Measurements from ENCODE around the gene CCDC57.
"Not testable (repeated sequence)": the region's sequence is repeated elsewhere in the genome, so short reads cannot be mapped to it uniquely, and the experiment has no call there.

The CCDC57 gene

GRCh38 chr17:82179946-82180475 is 32.6 kb downstream of the CCDC57 start:
- Histone ChIP-seq H3K79me2 (ENCODE audit: control insufficient read depth, insufficient read depth, low read length, unreplicated experiment) (no peaks in the 10 kb centered on the region), H3K4me1 (ENCODE audit: control insufficient read depth, insufficient read depth, low read length, unreplicated experiment) (no peaks in the 10 kb centered on the region), H3K27ac (ENCODE audit: low read depth, low read length) (no peak overlapping the region), H3K4me3 (ENCODE audit: low read depth, low read length) (no peak overlapping the region), H2AFZ (ENCODE audit: low read length, unreplicated experiment) (no peak overlapping the region), H3K36me3 (ENCODE audit: insufficient read depth, low read length) (peaks cover 9% of the 10 kb centered on the region; the same call in 1 of the 2 replicates), H3K27me3 (ENCODE audit: insufficient read depth, low read length) (no peaks in the 10 kb centered on the region)

DNA sequence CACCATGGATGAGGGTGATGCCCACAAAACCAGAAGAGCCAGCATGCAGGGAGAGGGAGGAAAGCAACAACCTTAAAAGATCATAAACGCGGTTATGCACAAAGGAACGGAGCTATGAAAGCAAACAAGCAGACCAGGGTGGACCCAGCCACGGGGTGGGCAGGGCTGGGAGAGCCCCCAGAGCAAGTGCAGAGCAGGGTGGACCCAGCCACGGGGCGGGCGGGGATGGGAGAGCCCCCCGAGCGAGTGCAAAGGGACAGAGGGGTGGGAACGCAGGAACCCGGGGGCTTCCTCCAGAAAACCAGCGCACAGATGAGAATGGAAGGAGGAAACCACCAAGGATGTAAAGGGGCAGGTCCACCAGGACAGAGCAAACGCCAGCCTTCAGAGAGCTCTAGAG is 33.2 kb downstream of the CCDC57 start:
- Histone ChIP-seq H2AFZ (ENCODE audit: low read length, unreplicated experiment) (no peak overlapping the region), H3K27me3 (ENCODE audit: insufficient read depth, low read length) (no peaks in the 10 kb centered on the region), H3K79me2 (ENCODE audit: control insufficient read depth, insufficient read depth, low read length, unreplicated experiment) (no peaks in the 10 kb centered on the region)

GRCh38 chr17:82178499-82179261 is 34.0 kb downstream of the CCDC57 start:
- H3K27ac ChIP-seq (ENCODE audit: low read depth, low read length), result no peak overlapping the region
- H3K4me3 ChIP-seq (ENCODE audit: low read depth, low read length), result no peak overlapping the region
- H3K27me3 ChIP-seq (ENCODE audit: insufficient read depth, low read length), result no peaks in the 10 kb centered on the region
- peaks cover 6% of the 10 kb centered on the region; the same call in 1 of the 2 replicates for H3K36me3 ChIP-seq (ENCODE audit: insufficient read depth, low read length)
- H2AFZ ChIP-seq (ENCODE audit: low read length, unreplicated experiment), result no peak overlapping the region
- H3K79me2 ChIP-seq (ENCODE audit: control insufficient read depth, insufficient read depth, low read length, unreplicated experiment), result no peaks in the 10 kb centered on the region
- H3K4me1 ChIP-seq (ENCODE audit: control insufficient read depth, insufficient read depth, low read length, unreplicated experiment), result no peaks in the 10 kb centered on the region

More for the DNA sequence above, 33.2 kb downstream of the CCDC57 start:
- no peak overlapping the region for H3K27ac ChIP-seq (ENCODE audit: low read depth, low read length)
- H3K4me1 ChIP-seq (ENCODE audit: control insufficient read depth, insufficient read depth, low read length, unreplicated experiment), result no peaks in the 10 kb centered on the region
- no peak overlapping the region for H3K4me3 ChIP-seq (ENCODE audit: low read depth, low read length)
- peaks cover 6% of the 10 kb centered on the region; the same call in 1 of the 2 replicates for H3K36me3 ChIP-seq (ENCODE audit: insufficient read depth, low read length)

GRCh38 chr17:82177761-82178498 is 34.7 kb downstream of the CCDC57 start:
- H3K27me3 ChIP-seq (ENCODE audit: insufficient read depth, low read length), result no peaks in the 10 kb centered on the region
- no peaks in the 10 kb centered on the region for H3K79me2 ChIP-seq (ENCODE audit: control insufficient read depth, insufficient read depth, low read length, unreplicated experiment)
- no peak overlapping the region for H2AFZ ChIP-seq (ENCODE audit: low read length, unreplicated experiment)
- no peaks in the 10 kb centered on the region for H3K36me3 ChIP-seq (ENCODE audit: insufficient read depth, low read length)
- no peak overlapping the region for H3K27ac ChIP-seq (ENCODE audit: low read depth, low read length)
- H3K4me1 ChIP-seq (ENCODE audit: control insufficient read depth, insufficient read depth, low read length, unreplicated experiment), result no peaks in the 10 kb centered on the region
- H3K4me3 ChIP-seq (ENCODE audit: low read depth, low read length), result no peak overlapping the region

DNA sequence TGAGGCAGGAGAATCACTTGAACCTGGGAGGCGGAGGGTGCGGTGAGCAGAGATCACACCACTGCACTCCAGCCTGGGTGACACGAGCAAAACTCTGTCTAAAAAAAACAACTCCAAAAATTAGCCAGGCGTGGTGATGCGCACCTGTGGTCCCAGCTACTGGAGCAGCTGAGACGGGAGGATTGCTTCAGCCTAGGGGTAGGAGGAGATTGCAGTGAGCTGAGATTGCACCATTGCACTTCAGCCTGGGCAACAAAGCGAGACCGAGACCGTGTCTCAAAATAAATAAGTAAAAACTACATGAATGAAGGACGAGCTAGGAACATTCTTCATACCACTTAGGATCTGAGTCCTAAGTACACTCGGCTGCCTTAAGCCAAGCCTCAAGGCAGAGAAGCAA is 35.4 kb downstream of the CCDC57 start:
- Histone ChIP-seq H3K4me1 (ENCODE audit: control insufficient read depth, insufficient read depth, low read length, unreplicated experiment) (no peaks in the 10 kb centered on the region), H3K4me3 (ENCODE audit: low read depth, low read length) (no peak overlapping the region), H2AFZ (ENCODE audit: low read length, unreplicated experiment) (no peak overlapping the region), H3K27me3 (ENCODE audit: insufficient read depth, low read length) (no peaks in the 10 kb centered on the region), H3K79me2 (ENCODE audit: control insufficient read depth, insufficient read depth, low read length, unreplicated experiment) (no peaks in the 10 kb centered on the region), H3K36me3 (ENCODE audit: insufficient read depth, low read length) (0 out of 2 replicates have a peak, but pooled peaks cover 4% of the 10 kb centered on the region), H3K27ac (ENCODE audit: low read depth, low read length) (no peak overlapping the region)

GRCh38 chr17:82175951-82176350 is 36.7 kb downstream of the CCDC57 start:
- Histone ChIP-seq H3K4me1 (ENCODE audit: control insufficient read depth, insufficient read depth, low read length, unreplicated experiment) (no peaks in the 10 kb centered on the region), H3K4me3 (ENCODE audit: low read depth, low read length) (no peak overlapping the region), H3K79me2 (ENCODE audit: control insufficient read depth, insufficient read depth, low read length, unreplicated experiment) (no peaks in the 10 kb centered on the region), H3K36me3 (ENCODE audit: insufficient read depth, low read length) (0 out of 2 replicates have a peak, but pooled peaks cover 4% of the 10 kb centered on the region), H3K27ac (ENCODE audit: low read depth, low read length) (no peak overlapping the region), H2AFZ (ENCODE audit: low read length, unreplicated experiment) (no peak overlapping the region), H3K27me3 (ENCODE audit: insufficient read depth, low read length) (no peaks in the 10 kb centered on the region)

DNA sequence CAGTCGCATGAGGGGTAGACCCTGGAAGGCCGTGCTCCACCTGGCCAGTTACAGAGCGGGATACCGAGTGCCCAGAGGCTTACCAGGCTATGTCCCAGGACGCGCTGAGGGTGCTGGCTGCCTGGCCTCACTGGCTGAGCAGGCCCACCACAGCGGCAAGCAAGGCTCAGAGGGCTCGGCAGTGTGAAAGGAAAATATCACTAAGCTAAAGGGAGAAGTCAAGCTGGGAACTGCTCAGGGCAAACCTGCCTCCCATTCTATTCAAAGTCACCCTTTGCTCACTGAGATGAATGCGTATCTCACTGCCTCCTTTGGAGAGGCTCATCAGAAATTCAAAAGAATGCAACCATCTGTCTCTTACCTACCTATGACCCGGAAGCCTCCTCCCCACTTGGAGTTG is 37.4 kb downstream of the CCDC57 start:
- H3K4me1 ChIP-seq (ENCODE audit: control insufficient read depth, insufficient read depth, low read length, unreplicated experiment), result no peaks in the 10 kb centered on the region
- no peak overlapping the region for H3K4me3 ChIP-seq (ENCODE audit: low read depth, low read length)
- H3K27ac ChIP-seq (ENCODE audit: low read depth, low read length), result no peak overlapping the region
- no peak overlapping the region for H2AFZ ChIP-seq (ENCODE audit: low read length, unreplicated experiment)
- H3K79me2 ChIP-seq (ENCODE audit: control insufficient read depth, insufficient read depth, low read length, unreplicated experiment), result no peaks in the 10 kb centered on the region
- H3K27me3 ChIP-seq (ENCODE audit: insufficient read depth, low read length), result no peaks in the 10 kb centered on the region
- H3K36me3 ChIP-seq (ENCODE audit: insufficient read depth, low read length), result 0 out of 2 replicates have a peak, but pooled peaks cover 4% of the 10 kb centered on the region

DNA sequence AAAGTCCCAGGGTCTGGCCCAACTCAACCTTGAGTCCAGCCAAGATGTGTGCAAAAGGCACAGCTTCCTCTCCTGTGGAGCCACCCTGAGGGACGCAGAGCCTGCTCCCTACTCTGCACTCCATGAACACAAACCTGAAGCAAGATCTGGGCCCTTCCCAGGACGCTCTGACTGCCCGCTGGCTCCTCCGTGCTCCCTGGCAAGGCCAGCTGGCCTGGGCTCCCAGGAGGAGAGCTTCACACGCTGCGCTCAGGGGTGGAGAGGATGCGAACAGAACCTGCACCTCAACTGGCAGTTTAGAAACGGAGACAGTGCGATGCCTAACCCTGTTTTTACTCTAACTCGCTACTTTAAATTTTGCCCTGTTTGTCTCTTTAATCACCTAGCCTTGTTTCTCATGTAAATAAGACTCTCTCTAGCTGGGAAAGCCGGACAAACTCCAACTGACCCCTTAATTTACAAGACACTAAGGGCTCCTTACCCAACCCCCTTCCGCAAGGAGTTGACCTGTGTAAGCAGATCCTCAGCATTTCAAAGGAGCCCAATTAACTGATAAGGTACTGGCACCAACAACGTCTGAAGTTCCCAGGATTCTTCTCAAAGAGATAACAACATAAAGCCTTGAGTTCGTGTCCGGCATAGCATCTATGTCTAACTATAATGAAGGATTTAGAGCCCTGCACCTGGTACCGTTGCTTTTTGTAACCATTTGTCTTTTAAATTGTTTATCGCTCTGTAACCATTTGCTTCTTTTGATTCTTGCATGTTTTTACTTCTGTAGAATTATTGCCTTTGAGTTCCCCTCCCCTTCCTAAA is 38.4 kb downstream of the CCDC57 start:
- not testable (repeated sequence) for H3K4me1 ChIP-seq (ENCODE audit: control insufficient read depth, insufficient read depth, low read length, unreplicated experiment); H3K36me3 ChIP-seq (ENCODE audit: insufficient read depth, low read length); H3K27me3 ChIP-seq (ENCODE audit: insufficient read depth, low read length); H3K79me2 ChIP-seq (ENCODE audit: control insufficient read depth, insufficient read depth, low read length, unreplicated experiment); H3K27ac ChIP-seq (ENCODE audit: low read depth, low read length); H2AFZ ChIP-seq (ENCODE audit: low read length, unreplicated experiment); H3K4me3 ChIP-seq (ENCODE audit: low read depth, low read length)

DNA sequence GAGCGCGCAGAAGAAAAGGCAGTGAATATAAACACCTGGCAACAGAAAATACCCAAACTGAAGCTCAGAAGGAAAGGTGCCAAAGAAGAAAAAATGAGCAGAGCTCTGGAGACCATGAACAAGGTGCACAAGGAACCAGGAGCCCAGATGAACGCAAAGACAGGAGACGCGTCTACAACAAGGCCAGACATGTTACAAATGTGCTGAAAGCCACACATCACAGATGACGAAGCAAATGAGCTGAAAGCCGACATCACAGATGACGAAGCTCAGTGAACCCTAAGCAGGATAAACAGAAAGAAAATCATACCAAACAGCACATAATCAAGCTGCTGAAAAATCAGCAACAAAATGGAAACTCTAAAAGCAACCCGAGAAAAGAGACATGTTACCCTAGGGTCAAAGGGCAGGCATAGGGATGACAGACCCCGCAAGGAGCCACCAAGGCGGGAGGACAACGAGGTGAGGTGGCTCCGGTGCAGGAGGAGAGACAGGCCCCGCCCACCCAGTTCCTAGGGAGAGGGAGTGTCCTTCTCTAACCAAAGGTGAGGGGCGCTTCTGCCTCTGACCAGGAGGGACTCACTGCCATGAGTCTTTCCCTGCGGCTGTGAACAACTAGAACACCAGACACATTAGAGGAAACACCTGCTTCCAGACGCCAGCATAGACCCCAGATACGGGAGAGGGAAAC is 39.1 kb downstream of the CCDC57 start:
- H2AFZ ChIP-seq (ENCODE audit: low read length, unreplicated experiment), result no peak overlapping the region
- no peaks in the 10 kb centered on the region for H3K27me3 ChIP-seq (ENCODE audit: insufficient read depth, low read length)
- no peaks in the 10 kb centered on the region for H3K4me1 ChIP-seq (ENCODE audit: control insufficient read depth, insufficient read depth, low read length, unreplicated experiment)
- no peaks in the 10 kb centered on the region for H3K79me2 ChIP-seq (ENCODE audit: control insufficient read depth, insufficient read depth, low read length, unreplicated experiment)
- H3K4me3 ChIP-seq (ENCODE audit: low read depth, low read length), result no peak overlapping the region
- 0 out of 2 replicates have a peak, but pooled peaks cover 4% of the 10 kb centered on the region for H3K36me3 ChIP-seq (ENCODE audit: insufficient read depth, low read length)
- H3K27ac ChIP-seq (ENCODE audit: low read depth, low read length), result no peak overlapping the region

All from ACC112 (cell line).